DMS 273 treated with DMSO at 0.1 percent for 48 hours (cell line): Measurements from ENCODE around the gene DNASE2B.

ENCODE experiments used
- DNase-seq: peaks from one replicate; lab custom pipeline; 2025; lab: John Stamatoyannopoulos, UW

The DNASE2B gene

DNA sequence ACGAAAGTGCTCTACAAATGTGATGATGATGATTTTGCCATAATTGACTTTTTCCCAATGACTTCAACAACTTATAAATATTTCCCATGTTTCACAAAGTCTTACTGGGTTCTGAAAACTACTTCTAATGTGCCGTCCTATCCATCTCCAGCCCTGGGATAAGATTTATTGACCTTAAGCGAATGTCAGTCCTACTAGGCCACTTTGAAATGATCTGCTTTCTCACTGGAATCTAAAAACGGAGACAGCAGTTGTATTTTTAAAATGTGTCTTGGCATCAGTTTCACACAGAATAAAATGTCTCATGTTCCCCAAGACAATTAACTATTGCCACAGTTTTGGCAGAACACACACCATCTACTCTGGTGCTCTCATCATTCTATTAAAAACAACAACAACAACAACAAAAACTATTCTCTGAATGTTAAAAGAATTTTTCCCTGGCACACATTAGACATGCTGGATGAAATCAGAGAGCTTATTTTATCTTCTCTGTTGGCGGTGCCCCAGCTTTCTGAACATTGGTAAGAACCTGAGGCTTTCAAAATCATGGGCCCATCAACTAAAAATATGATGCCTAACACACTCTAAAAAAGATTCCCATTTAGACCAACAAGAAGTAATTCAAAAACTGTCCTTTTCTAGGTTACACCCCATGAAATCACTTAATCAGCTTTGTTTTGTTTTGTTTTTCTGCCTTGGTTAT is 23.1 kb upstream of the DNASE2B start:
- no peak for DNase-seq

DNA sequence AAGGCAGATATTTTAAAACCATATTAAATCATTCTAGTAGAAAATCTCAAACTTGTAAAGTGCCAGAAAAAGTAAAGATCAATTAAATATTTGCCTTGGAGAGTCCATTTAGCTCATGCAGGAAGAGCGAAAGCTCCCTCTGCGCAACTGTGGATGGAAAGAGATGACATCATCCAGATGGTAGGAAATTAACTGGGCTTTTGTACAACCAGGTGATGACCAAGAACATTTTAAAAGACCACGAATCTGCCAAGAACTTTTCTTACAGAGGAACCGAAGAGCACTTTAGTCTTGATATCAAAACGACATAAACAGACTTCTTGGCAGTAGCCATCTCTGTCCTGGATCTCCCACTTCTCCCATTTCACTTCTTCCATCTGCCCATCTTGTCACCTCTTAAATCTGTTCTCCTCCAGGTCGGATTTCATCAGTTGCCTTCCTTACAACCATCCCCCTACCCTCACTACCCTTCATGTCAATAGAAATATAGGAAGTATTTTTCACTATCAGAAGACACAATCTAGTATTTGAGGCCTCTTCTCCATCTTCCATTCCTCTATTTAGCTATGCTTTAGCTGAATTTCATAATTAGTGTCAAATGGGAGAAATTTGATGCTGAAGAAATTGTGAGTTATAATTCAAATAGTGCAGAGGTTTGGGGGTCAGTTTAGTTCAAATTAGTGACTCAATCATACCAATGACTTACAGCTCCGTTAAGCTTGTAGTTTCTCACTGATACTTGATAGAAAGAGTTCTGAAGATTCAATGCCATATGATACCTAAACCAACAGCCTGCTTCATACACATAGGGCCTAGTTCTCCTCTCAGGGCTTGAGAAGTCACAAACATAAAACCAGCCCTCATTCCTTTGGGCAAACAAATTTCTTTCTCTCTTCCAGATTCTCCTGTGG is 22.0 kb upstream of the DNASE2B start:
- DNase-seq = no peak

DNA sequence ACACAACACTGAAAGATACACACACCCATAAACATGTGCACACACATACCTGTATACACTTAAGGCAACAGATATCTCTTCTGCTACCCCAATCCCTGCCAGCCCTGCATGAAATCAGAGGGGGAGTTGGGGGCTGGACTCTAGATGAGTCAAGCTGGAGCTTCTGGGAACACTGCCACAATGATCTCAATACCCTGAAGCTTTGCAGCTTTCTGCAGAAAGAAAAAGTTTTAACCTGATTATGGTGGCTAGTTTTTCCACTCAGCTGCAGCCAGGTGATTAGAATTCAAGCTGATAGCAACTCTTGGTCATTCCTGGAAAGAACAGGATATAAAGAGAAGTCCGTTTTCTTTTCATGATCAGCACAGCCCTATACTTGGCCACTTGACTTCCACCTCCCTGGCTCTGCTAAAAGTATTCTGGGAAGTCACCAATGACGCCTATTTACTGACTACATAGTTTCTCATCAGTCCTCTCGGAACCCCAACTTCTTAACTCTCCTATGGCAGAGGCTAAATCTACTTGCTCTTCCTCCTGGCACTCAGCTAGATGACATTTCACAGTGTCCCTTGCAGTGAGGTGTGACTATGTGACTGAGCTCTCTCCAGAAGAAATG is 20.7 kb upstream of the DNASE2B start:
- DNase-seq = no peak

- no peak for DNase-seq
Observed at GRCh38 chr1:84379138-84379916, 19.0 kb upstream of the DNASE2B start.

DNA sequence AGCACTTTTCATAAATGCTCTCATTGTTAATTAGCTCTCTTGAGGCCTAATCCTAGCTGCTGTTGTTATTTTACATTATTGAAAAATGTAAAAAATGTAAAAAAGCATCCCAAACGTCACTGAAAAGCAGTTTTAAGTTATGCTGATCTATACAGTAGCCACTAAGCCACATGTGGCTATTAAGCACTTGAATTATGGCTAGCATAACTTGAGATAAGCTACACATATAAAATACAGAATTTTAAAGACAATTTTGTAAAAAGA is 18.4 kb upstream of the DNASE2B start:
- no peak for DNase-seq

DNA sequence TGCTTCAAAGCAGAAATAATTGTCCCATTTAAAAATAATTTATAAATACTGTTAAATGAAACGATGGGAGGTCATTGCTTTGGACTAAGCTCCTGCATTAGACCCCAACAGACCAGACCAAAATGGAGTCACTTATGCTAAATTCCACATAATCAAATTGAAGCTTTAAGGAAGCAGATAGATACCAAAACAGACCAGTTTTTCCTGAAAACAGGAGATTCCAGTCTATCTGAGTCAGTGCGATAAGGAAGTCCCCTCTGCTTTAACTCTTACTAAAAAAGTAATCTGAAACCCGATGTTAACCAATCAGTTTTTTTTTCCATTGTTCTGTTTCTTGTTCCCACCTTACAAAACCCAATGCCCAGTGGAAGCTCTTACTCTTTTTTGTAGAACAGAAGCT is 16.2 kb upstream of the DNASE2B start:
- no peak for DNase-seq

- no peak for DNase-seq
Observed at GRCh38 chr1:84385347-84385746, 12.9 kb upstream of the DNASE2B start.

- no peak for DNase-seq
Observed at GRCh38 chr1:84386716-84387479, 11.4 kb upstream of the DNASE2B start.

GRCh38 chr1:84387480-84388163 is 10.7 kb upstream of the DNASE2B start:
- no peak for DNase-seq

DNA sequence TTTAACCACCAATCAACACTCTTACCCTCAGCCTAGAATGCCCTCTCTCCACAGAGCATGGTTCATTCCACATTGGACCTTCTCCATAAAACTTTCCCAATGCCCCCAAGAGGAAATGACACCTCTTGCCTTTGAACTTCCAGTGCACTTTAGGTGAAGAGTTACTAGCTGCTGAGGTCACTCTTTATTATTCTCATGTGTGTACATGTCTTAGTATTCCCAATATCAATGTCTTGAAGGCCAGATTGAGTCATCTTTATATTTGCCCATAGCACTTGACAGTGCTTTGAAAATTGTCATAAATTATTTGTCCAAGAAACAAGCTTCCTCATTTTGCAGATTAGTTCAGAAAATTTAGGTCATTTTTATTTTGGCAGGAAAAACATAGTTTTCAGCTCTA is 8.1 kb upstream of the DNASE2B start:
- no peak for DNase-seq

GRCh38 chr1:84401156-84401555 is 2.9 kb downstream of the DNASE2B start:
- DNase-seq = no peak

DNA sequence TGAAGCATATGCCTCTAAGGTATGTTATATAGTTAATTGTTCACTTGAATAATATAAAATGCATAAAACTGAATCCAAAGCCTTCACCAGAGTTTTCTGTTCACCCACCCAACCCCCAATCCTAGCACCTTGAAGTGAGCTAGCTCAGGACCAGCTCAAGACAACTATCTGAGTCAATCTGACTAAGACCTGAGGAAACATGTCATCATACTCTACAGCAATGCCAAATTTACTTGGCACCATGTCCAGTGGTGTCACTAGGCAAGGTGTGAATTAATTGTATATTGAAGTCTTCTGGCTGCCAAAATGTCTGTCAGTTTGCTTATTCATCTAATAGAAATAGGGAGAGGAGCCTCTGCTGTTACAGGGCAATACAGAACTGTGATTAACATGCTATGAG is 3.8 kb downstream of the DNASE2B start:
- DNase-seq = no peak

DNA sequence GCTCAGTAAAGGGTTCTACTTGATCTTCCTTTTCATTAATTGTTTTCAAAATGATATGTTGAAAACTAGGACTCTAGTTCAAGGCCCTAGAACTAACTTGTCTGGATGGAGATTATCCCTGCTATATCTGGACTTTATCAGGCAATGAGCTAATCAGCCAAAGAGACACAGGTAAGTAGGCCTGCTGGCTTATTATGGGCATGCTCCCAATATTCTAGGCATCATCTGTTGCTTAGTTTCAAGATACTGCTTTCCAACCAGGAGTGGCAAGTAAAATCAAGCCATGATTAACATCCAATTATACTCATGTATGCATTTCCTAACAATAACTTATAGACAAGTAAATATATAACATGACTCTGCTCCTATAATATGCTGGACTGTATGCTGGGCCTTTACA is 4.2 kb downstream of the DNASE2B start:
- DNase-seq = no peak

DNA sequence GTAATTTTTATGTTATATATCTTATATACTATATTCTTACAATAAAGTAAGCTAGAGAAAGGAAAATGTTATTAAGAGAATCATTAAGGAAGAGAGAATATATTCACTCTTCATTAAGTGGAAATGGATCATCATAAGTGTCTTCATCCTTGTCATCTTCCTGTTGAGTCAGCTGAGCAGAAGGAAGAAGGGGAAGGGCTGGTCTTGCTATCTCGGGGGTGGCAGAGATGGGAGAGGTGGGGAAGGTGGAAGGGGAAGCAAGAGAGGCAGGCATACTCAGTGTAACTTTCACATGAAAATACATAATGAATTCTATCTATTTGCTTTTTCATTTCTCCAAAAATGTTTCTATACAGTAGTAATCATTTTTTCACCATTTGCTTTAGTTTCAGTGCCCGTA is 5.1 kb downstream of the DNASE2B start:
- DNase-seq = no peak

DNA sequence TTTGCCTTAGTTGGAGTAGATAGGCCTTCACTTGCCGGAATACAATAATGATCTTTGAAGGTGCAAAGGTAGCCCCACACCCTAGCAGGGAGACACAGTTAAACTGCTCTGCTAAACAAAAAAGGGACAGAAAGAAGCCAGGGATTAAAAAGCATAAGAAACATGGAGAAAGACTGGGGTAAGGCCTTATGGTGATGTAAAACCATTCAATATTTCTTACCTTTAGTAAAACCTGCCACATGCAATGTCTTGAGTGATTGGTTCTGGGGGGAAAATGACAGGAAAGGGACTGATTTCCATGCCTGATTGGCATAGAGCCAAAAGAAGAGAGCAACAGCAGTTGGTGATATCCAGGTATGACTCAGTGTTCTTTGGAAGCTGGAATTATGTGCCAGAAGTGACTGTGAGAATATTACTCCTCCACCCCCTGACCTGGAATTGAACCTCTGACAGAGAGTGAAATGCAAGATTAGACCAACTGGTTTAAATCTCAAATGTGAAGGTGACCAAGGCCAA is 8.1 kb downstream of the DNASE2B start:
- DNase-seq = no peak

- DNase-seq = no peak
Observed at GRCh38 chr1:84407524-84407923, 9.2 kb downstream of the DNASE2B start.

DNA sequence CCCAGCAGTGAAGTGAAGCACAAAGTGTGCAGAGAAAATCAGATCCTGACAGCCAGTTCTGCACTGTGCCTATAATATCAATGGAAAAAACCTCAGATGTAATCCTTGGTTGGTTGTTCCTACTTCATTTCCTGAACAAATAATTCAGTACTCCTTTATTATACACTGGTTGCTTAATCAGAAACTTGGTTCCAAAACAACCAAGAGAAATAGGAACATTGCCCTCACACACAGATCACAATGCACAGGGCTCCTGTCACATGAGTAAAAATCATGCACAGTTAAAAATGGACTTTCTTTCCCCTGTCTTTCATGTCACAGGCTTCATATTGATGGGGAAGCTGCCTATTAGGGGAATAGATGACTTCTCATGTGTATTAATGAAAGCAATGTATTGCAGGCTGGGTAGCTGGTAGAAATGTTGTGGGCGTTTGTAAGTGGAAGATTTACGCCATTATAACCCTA is 9.7 kb downstream of the DNASE2B start:
- DNase-seq = no peak

DNA sequence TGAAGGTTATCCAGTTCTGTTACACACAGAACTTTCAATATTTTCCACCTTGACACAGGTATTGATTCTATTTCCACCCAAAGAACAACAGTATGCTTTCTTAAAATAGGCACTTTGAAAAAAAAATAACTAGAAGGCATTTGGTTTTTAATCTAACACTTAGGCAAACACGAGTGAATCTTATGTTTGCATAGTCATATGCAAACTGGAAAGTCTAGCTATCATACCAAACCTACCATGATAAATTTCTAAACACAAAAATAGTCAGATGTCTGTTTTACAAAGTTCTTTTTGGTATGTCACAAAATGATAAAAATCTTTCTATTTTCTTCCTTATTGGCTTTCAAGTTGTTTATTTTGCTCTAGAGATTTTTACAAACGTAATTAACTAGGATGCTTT is 11.6 kb downstream of the DNASE2B start:
- no peak for DNase-seq

- no peak for DNase-seq
Observed at GRCh38 chr1:84410328-84411095, 12.2 kb downstream of the DNASE2B start.
